HepG2 (cell line): ENCODE results near the gene ZBTB9. TPM values are rescaled to one million over a fixed set of nuclear protein-coding genes. Genes with fewer than 3 reads are reported as not detected.

Experiments
- ATAC-seq: fragments of 200-7000 bp; cut with Tn5 transposase; 3 replicates; pipeline ENCODE4 v1.9.1; 2020; ENCODE audit warnings: mild to moderate bottlenecking, moderate library complexity
- BruUV-seq: library from RNA; stranded (reverse); fragments of 400-500 nt; replicated peaks from 2 replicates; lab custom pipeline; 2021; lab: Mats Ljungman, UMichigan
- CTCF ChIA-PET: fragments of 300-600 bp; formaldehyde crosslinking; extraction: SDS; loops from one replicate; lab custom pipeline; 2021; ENCODE audit warnings: low total read pairs, inconsistent platforms, low intra/inter-chr PET ratio; lab: Yijun Ruan, JAX
- POLR2A ChIA-PET: fragments of 350-600 bp; sonication (Branson Sonifier 250); formaldehyde crosslinking; loops from one replicate; lab custom pipeline; 2020; ENCODE audit warnings: antibody characterized with exemption, inconsistent platforms; lab: Yijun Ruan, JAX
- DNase-seq: peaks from one replicate; pipeline ENCODE4 v3.0.0-alpha.2; 2015; ENCODE audit warnings: low spot score
- FAIRE-seq: peaks from 3 replicates; lab custom pipeline; 2011; peaks lifted over from hg19 to GRCh38; lab: Jason Lieb, UNC
- H2AFZ ChIP-seq: one replicate; pipeline ENCODE4 v1.6.1; 2011; ENCODE audit warnings: low read length, inconsistent platforms
- H3K27ac ChIP-seq: fragments of 300-600 bp; 3 replicates; pipeline ENCODE4 v1.8.0; 2011; ENCODE audit warnings: mixed run types, mild to moderate bottlenecking, mixed read lengths, low read length, inconsistent platforms; ENCODE audit not compliant: insufficient read depth; ENCODE audit errors: extremely low read length
- H3K27me3 ChIP-seq, 2 experiments: fragments of 200-600 bp in 1 of 2; 2 replicates in 1 of 2; 3 replicates in 1 of 2; pipeline versions ENCODE4 v1.6.0 to v1.8.0; 2011; ENCODE audit warnings: low read length in 2 of 2, mild to moderate bottlenecking in 2 of 2, moderate library complexity in 2 of 2, inconsistent platforms in 1 of 2; ENCODE audit not compliant: insufficient read depth in 2 of 2, control insufficient read depth in 1 of 2
- H3K36me3 ChIP-seq, 2 experiments: fragments of 200-600 bp in 1 of 2; replicated peaks in 1 of 2; 2 replicates in 1 of 2; 3 replicates in 1 of 2; pipeline versions ENCODE4 v1.5.1 to v1.8.0; 2011; ENCODE audit warnings: low read length in 2 of 2, inconsistent platforms in 1 of 2; ENCODE audit not compliant: insufficient read depth in 2 of 2, control insufficient read depth in 1 of 2
- H3K4me1 ChIP-seq: 2 replicates; pipeline ENCODE4 v1.5.1; 2012; ENCODE audit warnings: low read length, inconsistent platforms; ENCODE audit not compliant: insufficient read depth
- H3K4me2 ChIP-seq: 2 replicates; pipeline ENCODE4 v1.6.0; 2011; ENCODE audit warnings: low read depth, low read length, inconsistent platforms
- H3K4me3 ChIP-seq, 3 experiments: fragments of 200-600 bp in 1 of 3; sonication (generic), shearing (Covaris generic) in 1 of 3; replicated peaks in 1 of 3; 2 replicates each; pipeline ENCODE4 v1.5.1; 2011 to 2016; ENCODE audit warnings: low read length in 3 of 3, inconsistent platforms in 2 of 3, low read depth in 2 of 3, mild to moderate bottlenecking in 2 of 3, control low read depth in 1 of 3, mixed read lengths in 1 of 3; ENCODE audit not compliant: insufficient read depth in 1 of 3
- H3K79me2 ChIP-seq: one replicate; pipeline ENCODE4 v1.6.1; 2011; ENCODE audit warnings: low read length, inconsistent platforms; ENCODE audit not compliant: insufficient read depth
- H3K9ac ChIP-seq: 2 replicates; pipeline ENCODE4 v1.6.0; 2011; ENCODE audit warnings: mild to moderate bottlenecking, low read depth, low read length, inconsistent platforms; ENCODE audit not compliant: insufficient read depth
- H3K9me3 ChIP-seq: 2 replicates; pipeline ENCODE4 v1.5.1; 2012; ENCODE audit warnings: mild to moderate bottlenecking, low read length
- H4K20me1 ChIP-seq: 2 replicates; pipeline ENCODE4 v1.6.0; 2011; ENCODE audit warnings: inconsistent platforms, mild to moderate bottlenecking, low read length, moderate library complexity; ENCODE audit not compliant: insufficient read depth
- ATF2 ChIP-seq: sonication (generic); formaldehyde crosslinking; IDR thresholded peaks from 2 replicates; pipeline ENCODE4 v1.4.0; 2020; ENCODE audit warnings: missing genetic modification reagents
- EEA1 ChIP-seq: sonication (generic); formaldehyde crosslinking; IDR thresholded peaks from 2 replicates; pipeline ENCODE4 v1.5.1; 2020; ENCODE audit warnings: mild to moderate bottlenecking, missing genetic modification reagents, borderline replicate concordance
- MAFK ChIP-seq, 2 experiments: IDR thresholded peaks in 1 of 2; conservative IDR thresholded peaks in 1 of 2; 2 replicates each; pipeline ENCODE4 v1.6.1; 2011; ENCODE audit warnings: improper control_type of control experiment in 2 of 2, low read length in 2 of 2
- ZNF691 ChIP-seq: sonication (generic); formaldehyde crosslinking; IDR thresholded peaks from 2 replicates; pipeline ENCODE4 v1.4.0; 2020; ENCODE audit warnings: missing genetic modification reagents, low read depth, mild to moderate bottlenecking, borderline replicate concordance
- ZNF710 ChIP-seq: sonication (generic); formaldehyde crosslinking; IDR thresholded peaks from 2 replicates; pipeline ENCODE4 v1.5.0; 2020; ENCODE audit warnings: mild to moderate bottlenecking, missing genetic modification reagents, borderline replicate concordance
- WGBS: methylation state at CpG from one replicate; pipeline ENCODE4 v1.1.6; 2017; ENCODE audit warnings: low lambda C conversion rate; 5-methylcytosine and 5-hydroxymethylcytosine counted together
- in situ Hi-C: cut with HindIII; loops from 2 replicates; pipeline ENCODE4 v1.10.0; 2017; ENCODE audit warnings: low pct_unique_long_range_greater_than_20kb; ENCODE audit not compliant: extremely low pct_ligation_motif_present
- intact Hi-C: fragments of 100-400 bp; cut with micrococcal nuclease; formaldehyde crosslinking; loops from one replicate; pipeline ENCODE4 v1.10.0; 2022; ENCODE audit not compliant: unreplicated experiment
- polyA plus RNA-seq, 8 experiments: library from polyadenylated mRNA; depleted of rRNA in 3 of 8; stranded (reverse) in 7 of 8; unstranded in 1 of 8; fragments of >200 nt; fragmentation: Illumina TruSeq in 4 of 8; extraction: Trizol in 4 of 8; gene quantifications; 2 replicates each; pipeline versions ENCODE4 v1.2.1 to v1.2.3, GENCODE V29; 2011 to 2016; ENCODE audit warnings: low read depth in 4 of 8, missing spikeins in 1 of 8, mixed read lengths in 1 of 8; ENCODE audit not compliant: insufficient read depth in 1 of 8
- total RNA-seq, 5 experiments: library from RNA; depleted of rRNA; stranded (reverse); fragments of >200 nt; fragmentation: Illumina TruSeq; extraction: Trizol; gene quantifications; 2 replicates each; pipeline ENCODE4 v1.2.3, GENCODE V29; 2016; ENCODE audit warnings: low read depth in 1 of 5

Gene ZBTB9
- total and polyA plus RNA-seq, 2 of the 13 experiments (the other 11 are each of a cell fraction or from before 2014, with no cell fraction given) = 5.3 to 9.2 TPM

GRCh38 chr6:33443025-33443424 lies 11.4 kb upstream of the ZBTB9 start:
- CTCF ChIA-PET = no interaction called here
- Histone ChIP-seq H3K27me3 (no peaks in the 10 kb centered on the region; a peak in 1 of 5 replicates), H4K20me1 (no peaks in the 10 kb centered on the region), H3K4me3 (no peak overlapping the region), H2AFZ (no peak overlapping the region), H3K9ac (no peak overlapping the region), H3K9me3 (no peaks in the 10 kb centered on the region), H3K4me2 (no peak overlapping the region), H3K4me1 (no peaks in the 10 kb centered on the region), H3K27ac (no peak overlapping the region), H3K36me3 (peaks cover 0 to 1% of the 10 kb centered on the region in 2 experiments; a peak in 1 of 5 replicates), H3K79me2 (no peaks in the 10 kb centered on the region)
- TF ChIP-seq ATF2 (CRISPR knock-in tag) (no peak), EEA1 (CRISPR knock-in tag) (no peak), ZNF691 (CRISPR knock-in tag) (no peak), MAFK (conservative IDR thresholded peaks at IDR 0.05 in 1 of 2, IDR thresholded peaks at IDR 0.05 in 1 of 2; ENCODE audit: low read length in 2 of 2) (no peak), ZNF710 (CRISPR knock-in tag) (no peak)
- FAIRE-seq (no peak), DNase-seq (no peak), ATAC-seq (no peak)
- POLR2A ChIA-PET = interaction anchor here (3.2 kb wide), 1 partner anchor 11 kb away, joined by 13 read pairs; the partner anchor contains the start of gene ZBTB9
- in situ Hi-C loops = no loop called here
- BruUV-seq = no TSS peak
- 94% methylated on average over 10 of the region's 17 CpGs for WGBS
- intact Hi-C loops = no loop called here
